Measurements from ENCODE around the gene PKDCC. TPM values are rescaled to one million over a fixed set of nuclear protein-coding genes. Genes with fewer than 3 reads are reported as not detected.

The PKDCC gene
- total RNA-seq, 1 experiment from 2014 or later, result 3.9 TPM

GRCh38 chr2:42102024-42102590, 54.3 kb downstream of the PKDCC start:
- H3F3A ChIP-seq (ENCODE audit: insufficient read depth, low read depth), result peaks cover 15% of the 10 kb centered on the region; the same call in 1 of the 2 replicates
- intact Hi-C loops (cut with micrococcal nuclease; ENCODE audit: unreplicated experiment), result loop anchor here (2.0 kb wide), 3 partner anchors 17 to 67 kb away; partner anchors contain the start of gene EML4
- no peaks in the 10 kb centered on the region for H3K27me3 ChIP-seq (ENCODE audit: insufficient read depth, low read depth)
- ChIA-PET CTCF (interaction anchor here (0.7 kb wide), 1 partner anchor 699 kb away, joined by 5 read pairs; no protein-coding TSS in a partner anchor), POLR2A (ENCODE audit: unreplicated experiment) (interaction anchor here (0.6 to 0.7 kb wide), 3 partner anchors 31 to 1738 kb away, joined by 3 to 9 read pairs (median 5); no protein-coding TSS in a partner anchor)
- peak overlapping the region; percentile 7 for H3K4me2 ChIP-seq
- no peak overlapping the region for H3K27ac ChIP-seq
- H3K9me3 ChIP-seq (ENCODE audit: insufficient read depth, low read depth), result peaks cover 7% of the 10 kb centered on the region; the same call in 1 of the 2 replicates
- peaks cover 34% of the 10 kb centered on the region for H3K4me1 ChIP-seq (replicated peaks; ENCODE audit: insufficient read depth)
- no peaks in the 10 kb centered on the region for H4K20me1 ChIP-seq (ENCODE audit: insufficient read depth)
- no peaks in the 10 kb centered on the region for H3K9me2 ChIP-seq (ENCODE audit: insufficient read depth)
- H3K79me2 ChIP-seq (ENCODE audit: low read depth), result no peaks in the 10 kb centered on the region
- peak overlapping the region; percentile 9 for H2AFZ ChIP-seq
- BruUV-seq (replicated peaks), result TSS peak; percentile 93
- TF ChIP-seq EZH2 (IDR thresholded peaks at IDR 0.05; ENCODE audit: low read depth) (no peak), CTCF (conservative IDR thresholded peaks at IDR 0.05) (no peak)
- peak; percentile 54 to 55 for DNase-seq
- H3K4me3 ChIP-seq, result no peak overlapping the region
- no peaks in the 10 kb centered on the region for H3K36me3 ChIP-seq (ENCODE audit: low read depth)

DNA sequence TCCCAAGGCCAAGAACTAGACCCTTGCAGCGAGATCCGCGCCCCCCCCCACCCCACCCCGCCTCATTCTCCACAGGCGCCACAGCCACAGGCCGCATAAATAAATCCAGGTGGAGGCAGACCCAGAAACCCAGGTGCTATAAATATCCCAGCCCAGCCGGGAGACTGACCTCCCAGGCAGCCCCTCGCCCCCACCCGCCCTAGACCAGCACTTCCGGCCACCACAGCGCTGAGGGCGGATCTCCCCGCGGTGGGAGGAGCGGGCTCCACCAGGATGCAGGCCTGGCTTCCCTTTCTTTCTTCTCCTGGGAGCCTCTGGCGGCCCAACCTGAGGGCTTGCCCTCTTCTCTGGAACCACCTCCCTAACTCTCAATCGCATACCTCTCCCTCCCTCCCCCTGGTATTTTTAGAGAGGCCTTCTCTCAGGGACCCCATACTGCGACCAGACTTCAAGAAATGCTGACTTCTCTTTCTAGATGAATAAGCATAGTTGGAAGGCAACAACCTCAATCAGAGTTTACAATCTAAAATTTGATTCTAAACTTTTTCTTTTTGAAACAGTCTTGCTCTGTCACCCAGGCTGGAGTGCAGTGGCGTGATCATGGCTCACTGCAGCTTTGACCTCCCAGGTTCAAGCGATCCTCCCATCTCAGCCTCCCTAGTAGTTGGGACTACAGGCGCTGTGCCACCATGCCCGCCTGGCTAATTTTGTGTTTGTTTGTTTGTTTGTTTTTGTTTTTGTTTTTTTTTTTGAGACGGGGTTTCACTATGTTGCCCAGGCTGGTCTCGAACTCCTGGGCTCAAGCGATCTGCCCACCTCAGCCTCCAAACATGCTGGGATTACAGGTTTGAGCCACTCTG, 55.0 kb downstream of the PKDCC start:
- BruUV-seq (replicated peaks), result TSS peak; percentile 78
- Histone ChIP-seq H3K9me2 (ENCODE audit: insufficient read depth) (no peaks in the 10 kb centered on the region), H3K9me3 (ENCODE audit: insufficient read depth, low read depth) (peaks cover 7% of the 10 kb centered on the region; the same call in 1 of the 2 replicates), H3K79me2 (ENCODE audit: low read depth) (no peaks in the 10 kb centered on the region), H3K27ac (no peak overlapping the region), H4K20me1 (ENCODE audit: insufficient read depth) (no peaks in the 10 kb centered on the region), H3K36me3 (ENCODE audit: low read depth) (no peaks in the 10 kb centered on the region), H2AFZ (no peak overlapping the region), H3K4me3 (no peak overlapping the region), H3K4me1 (replicated peaks; ENCODE audit: insufficient read depth) (peaks cover 41% of the 10 kb centered on the region), H3K4me2 (peak overlapping the region; percentile 24), H3F3A (ENCODE audit: insufficient read depth, low read depth) (peaks cover 21% of the 10 kb centered on the region; the same call in 1 of the 2 replicates), H3K27me3 (ENCODE audit: insufficient read depth, low read depth) (no peaks in the 10 kb centered on the region)
- intact Hi-C loops (cut with micrococcal nuclease; ENCODE audit: unreplicated experiment), result loop anchor here (2.0 kb wide), 3 partner anchors 16 to 66 kb away; partner anchors contain the start of gene EML4
- TF ChIP-seq CTCF (conservative IDR thresholded peaks at IDR 0.05), result no peak
- no peak for TF ChIP-seq EZH2 (IDR thresholded peaks at IDR 0.05; ENCODE audit: low read depth)
- peak in 1 of 2 experiments; percentile 83 for DNase-seq
- ChIA-PET CTCF (interaction anchor here (0.7 kb wide), 1 partner anchor 698 kb away, joined by 5 read pairs; no protein-coding TSS in a partner anchor), POLR2A (ENCODE audit: unreplicated experiment) (interaction anchor here (0.6 to 0.7 kb wide), 3 partner anchors 30 to 1738 kb away, joined by 3 to 9 read pairs (median 5); no protein-coding TSS in a partner anchor)

- BruUV-seq (replicated peaks), result no TSS peak
- intact Hi-C loops (cut with micrococcal nuclease; ENCODE audit: unreplicated experiment), result loop anchor here (2.0 kb wide), 3 partner anchors 15 to 65 kb away; partner anchors contain the start of gene EML4
- ChIA-PET CTCF (no interaction called here), POLR2A (ENCODE audit: unreplicated experiment) (no interaction called here)
- no peaks in the 10 kb centered on the region for H4K20me1 ChIP-seq (ENCODE audit: insufficient read depth)
- H3K9me3 ChIP-seq (ENCODE audit: insufficient read depth, low read depth), result peaks cover 7% of the 10 kb centered on the region; the same call in 1 of the 2 replicates
- DNase-seq, result no peak
- no peak overlapping the region for H3K27ac ChIP-seq
- H3K36me3 ChIP-seq (ENCODE audit: low read depth), result no peaks in the 10 kb centered on the region
- no peak for TF ChIP-seq CTCF (conservative IDR thresholded peaks at IDR 0.05)
- TF ChIP-seq EZH2 (IDR thresholded peaks at IDR 0.05; ENCODE audit: low read depth), result no peak
- H3K9me2 ChIP-seq (ENCODE audit: insufficient read depth), result no peaks in the 10 kb centered on the region
- H3K79me2 ChIP-seq (ENCODE audit: low read depth), result no peaks in the 10 kb centered on the region
- H3K27me3 ChIP-seq (ENCODE audit: insufficient read depth, low read depth), result no peaks in the 10 kb centered on the region
- no peak overlapping the region for H3K4me3 ChIP-seq
- H3F3A ChIP-seq (ENCODE audit: insufficient read depth, low read depth), result peaks cover 23% of the 10 kb centered on the region; the same call in 1 of the 2 replicates
- no peak overlapping the region for H2AFZ ChIP-seq
- H3K4me2 ChIP-seq, result peak overlapping the region; percentile 40
- H3K4me1 ChIP-seq (replicated peaks; ENCODE audit: insufficient read depth), result peaks cover 46% of the 10 kb centered on the region
Observed at GRCh38 chr2:42103829-42104228, 56.0 kb downstream of the PKDCC start.
